ENCODE results near the gene OR13J1.

The OR13J1 gene

GRCh38 chr9:35856206-35856605 is 14.0 kb downstream of the OR13J1 start:
- DNase-seq (ENCODE audit: low read depth): no peak
- no peak overlapping the region for H3K4me3 ChIP-seq (ENCODE audit: low read length)
- TF ChIP-seq CTCF (conservative IDR thresholded peaks at IDR 0.05; ENCODE audit: low read depth, low read length): no peak

- TF ChIP-seq CTCF (conservative IDR thresholded peaks at IDR 0.05; ENCODE audit: low read depth, low read length): no peak
- no peak for DNase-seq (ENCODE audit: low read depth)
- no peak overlapping the region for H3K4me3 ChIP-seq (ENCODE audit: low read length)
These were observed 16.0 kb downstream of the OR13J1 start for GRCh38 chr9:35854091-35854762.

- no peak overlapping the region for H3K4me3 ChIP-seq (ENCODE audit: low read length)
- no peak for DNase-seq (ENCODE audit: low read depth)
These were observed 17.0 kb downstream of the OR13J1 start for GRCh38 chr9:35852876-35853865.

GRCh38 chr9:35852267-35852815 is 17.9 kb downstream of the OR13J1 start:
- DNase-seq (ENCODE audit: low read depth): no peak
- H3K4me3 ChIP-seq (ENCODE audit: low read length): no peak overlapping the region

More at GRCh38 chr9:35852876-35853865, 17.0 kb downstream of the OR13J1 start:
- no peak for TF ChIP-seq CTCF (conservative IDR thresholded peaks at IDR 0.05; ENCODE audit: low read depth, low read length)

GRCh38 chr9:35847792-35848572 is 22.2 kb downstream of the OR13J1 start:
- no peak for TF ChIP-seq CTCF (conservative IDR thresholded peaks at IDR 0.05; ENCODE audit: low read depth, low read length)
- no peak for DNase-seq (ENCODE audit: low read depth)
- no peak overlapping the region for H3K4me3 ChIP-seq (ENCODE audit: low read length)

More at GRCh38 chr9:35852267-35852815, 17.9 kb downstream of the OR13J1 start:
- no peak for TF ChIP-seq CTCF (conservative IDR thresholded peaks at IDR 0.05; ENCODE audit: low read depth, low read length)
